Neural cell (in vitro differentiated cells): ENCODE results near the gene ATP5MK. TPM values are rescaled to one million over a fixed set of nuclear protein-coding genes. Genes with fewer than 3 reads are reported as not detected.
A peak's percentile ranks its signal among the peaks of the same experiment; 100 is the strongest.

ENCODE experiments used
- H2AFZ ChIP-seq: fragments of 200-600, 300-800 bp; sonication (generic), shearing (Covaris generic); 2 replicates; pipeline ENCODE4 v1.6.0; 2014; ENCODE audit warnings: low read depth, mild to moderate bottlenecking, antibody characterized with exemption, low read length, moderate library complexity
- H3F3A ChIP-seq: fragments of 200-600 bp; shearing (Covaris generic); 2 replicates; pipeline ENCODE4 v1.6.1; 2016; ENCODE audit warnings: mild to moderate bottlenecking, moderate library complexity, mixed read lengths, antibody characterized with exemption, low read length; ENCODE audit not compliant: insufficient read depth, poor library complexity, severe bottlenecking
- H3K27ac ChIP-seq: fragments of 200-600, 300-800 bp; sonication (generic), shearing (Covaris generic); 2 replicates; pipeline ENCODE4 v1.5.1; 2014; ENCODE audit warnings: mild to moderate bottlenecking, low read length, moderate library complexity
- H3K27me3 ChIP-seq: fragments of 300-800, 200-600 bp; sonication (generic), shearing (Covaris generic); 2 replicates; pipeline ENCODE4 v1.6.0; 2014; ENCODE audit warnings: mild to moderate bottlenecking, low read depth, low read length, moderate library complexity; ENCODE audit not compliant: insufficient read depth
- H3K36me3 ChIP-seq: fragments of 300-800, 200-600 bp; sonication (generic), shearing (Covaris generic); 2 replicates; pipeline ENCODE4 v1.5.1; 2014; ENCODE audit warnings: mild to moderate bottlenecking, antibody characterized with exemption, low read length, moderate library complexity; ENCODE audit not compliant: insufficient read depth
- H3K4me2 ChIP-seq: fragments of 300-800, 200-600 bp; sonication (generic), shearing (Covaris generic); 2 replicates; pipeline ENCODE4 v1.6.0; 2014; ENCODE audit warnings: mild to moderate bottlenecking, low read length
- H3K4me3 ChIP-seq: fragments of 300-800, 200-600 bp; sonication (generic), shearing (Covaris generic); 2 replicates; pipeline ENCODE4 v1.5.1; 2014; ENCODE audit warnings: mild to moderate bottlenecking, low read length, moderate library complexity
- H3K79me2 ChIP-seq: fragments of 200-600 bp; shearing (Covaris generic); replicated peaks from 2 replicates; pipeline ENCODE4 v1.6.0; 2014; ENCODE audit warnings: mild to moderate bottlenecking, low read length, moderate library complexity; ENCODE audit not compliant: insufficient read depth
- H3K9ac ChIP-seq: fragments of 300-800, 200-600 bp; sonication (generic), shearing (Covaris generic); 2 replicates; pipeline ENCODE4 v1.6.1; 2016; ENCODE audit warnings: mild to moderate bottlenecking, low read length, mixed read lengths
- H3K9me2 ChIP-seq: fragments of 200-600 bp; shearing (Covaris generic); 2 replicates; pipeline ENCODE4 v1.6.1; 2016; ENCODE audit warnings: mild to moderate bottlenecking, low read length, mixed read lengths; ENCODE audit not compliant: insufficient read depth
- H3K9me3 ChIP-seq: fragments of 200-600, 300-800 bp; sonication (generic), shearing (Covaris generic); 2 replicates; pipeline ENCODE4 v1.6.1; 2016; ENCODE audit warnings: mild to moderate bottlenecking, mixed run types, low read length, moderate library complexity, mixed read lengths
- H4K20me1 ChIP-seq: fragments of 200-600 bp; shearing (Covaris generic); 2 replicates; pipeline ENCODE4 v1.6.1; 2016; ENCODE audit warnings: mild to moderate bottlenecking, mixed run types; ENCODE audit not compliant: insufficient read depth
- EP300 ChIP-seq: fragments of 450-650 bp; conservative IDR thresholded peaks from 2 replicates; pipeline ENCODE4 v1.6.1; 2014; ENCODE audit warnings: antibody characterized with exemption, mild to moderate bottlenecking, moderate library complexity; ENCODE audit not compliant: poor library complexity, severe bottlenecking
- EZH2 ChIP-seq: fragments of 200-600, 300-800 bp; shearing (Covaris generic), sonication (generic); IDR thresholded peaks from 2 replicates; pipeline ENCODE4 v1.6.1; 2014; ENCODE audit warnings: antibody characterized with exemption, low read length, borderline replicate concordance, mild to moderate bottlenecking; ENCODE audit not compliant: insufficient read depth, poor library complexity, severe bottlenecking
- MXI1 ChIP-seq: fragments of 450-650 bp; conservative IDR thresholded peaks from 2 replicates; pipeline ENCODE4 v1.6.1; 2014; ENCODE audit warnings: antibody characterized with exemption, mild to moderate bottlenecking; ENCODE audit not compliant: poor library complexity, severe bottlenecking
- POLR2AphosphoS5 ChIP-seq: IDR thresholded peaks from 2 replicates; pipeline ENCODE4 v1.6.1; 2012
- RAD21 ChIP-seq: fragments of 450-650 bp; conservative IDR thresholded peaks from 2 replicates; pipeline ENCODE4 v1.6.1; 2014; ENCODE audit warnings: antibody characterized with exemption, mild to moderate bottlenecking, moderate library complexity
- SMC3 ChIP-seq: fragments of 450-650 bp; conservative IDR thresholded peaks from 2 replicates; pipeline ENCODE4 v1.6.1; 2014; ENCODE audit warnings: antibody characterized with exemption, mild to moderate bottlenecking, moderate library complexity; ENCODE audit not compliant: poor library complexity
- TAF1 ChIP-seq: IDR thresholded peaks from 2 replicates; pipeline ENCODE4 v1.6.1; 2012; ENCODE audit warnings: low read depth
- polyA plus RNA-seq: library from polyadenylated mRNA; depleted of rRNA; stranded (reverse); fragments of >200 nt; gene quantifications from 2 replicates; pipeline ENCODE4 v1.2.3, GENCODE V29; 2014
- TF ChIP-seq, protein P1 (sequence below): fragments of 450-650 bp; IDR thresholded peaks from 2 replicates; pipeline ENCODE4 v1.5.1; 2014; ENCODE audit warnings: antibody characterized with exemption, mild to moderate bottlenecking, moderate library complexity; ENCODE audit not compliant: poor library complexity, severe bottlenecking
- TF ChIP-seq, protein P2 (sequence below): IDR thresholded peaks from 2 replicates; pipeline ENCODE4 v1.6.1; 2012; ENCODE audit warnings: borderline replicate concordance

The ATP5MK gene
- polyA plus RNA-seq, 1 donor from 2014 or later: 917 TPM

DNA sequence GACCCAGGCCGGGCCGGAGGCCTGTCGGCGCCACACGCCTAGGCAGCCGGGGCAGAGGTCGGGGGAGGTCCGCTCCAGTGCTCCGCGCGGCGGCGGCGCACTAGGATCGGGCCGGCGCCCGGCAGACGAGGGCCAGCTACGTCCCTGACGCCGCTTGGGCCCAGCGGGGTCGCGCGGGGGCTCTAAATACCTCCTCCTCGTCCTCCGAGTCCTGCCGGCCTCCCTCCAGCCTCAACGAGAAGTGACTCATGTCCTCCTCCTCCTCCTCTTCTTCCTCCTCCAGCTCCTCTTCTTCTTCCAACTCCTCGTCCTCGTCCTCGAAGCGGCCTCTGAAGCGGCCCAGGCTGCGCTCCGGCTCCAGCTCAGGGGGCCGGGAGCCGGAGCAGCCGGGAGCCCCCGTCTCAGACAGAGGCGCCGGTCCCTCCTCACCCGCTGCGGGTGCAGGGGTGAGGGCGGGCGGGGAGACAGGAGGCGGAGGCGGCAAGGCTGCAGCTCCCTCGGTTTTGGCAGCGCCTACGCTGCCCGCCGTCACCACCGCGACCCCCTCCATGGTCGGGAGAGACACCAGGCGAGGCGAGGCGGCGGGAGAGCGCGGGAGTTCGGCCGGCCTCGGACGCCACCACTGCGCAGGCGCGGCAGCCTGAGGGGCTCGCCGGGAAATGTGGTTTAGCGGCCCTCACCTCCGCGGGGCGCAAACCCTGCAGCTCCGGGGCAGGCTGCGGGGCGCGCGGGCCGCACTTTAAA, 45.6 kb downstream of the ATP5MK start, which contains the start of gene PCGF6:
TSS of gene PCGF6 (minus strand) at position 624 of the 744 bp plus-strand sequence. CDS start at position 550, 74 bp downstream.
- no peaks in the 10 kb centered on the region for H3F3A ChIP-seq
- H4K20me1 ChIP-seq: no peaks in the 10 kb centered on the region
- H3K4me3 ChIP-seq: peak within 1 kb of the TSS; percentile 91
- H3K27me3 ChIP-seq: no peaks in the 10 kb centered on the region
- H3K36me3 ChIP-seq: no peaks in the 10 kb centered on the region
- peak within 1 kb of the TSS; percentile 79 for H3K27ac ChIP-seq
- H3K4me2 ChIP-seq: peak within 1 kb of the TSS; percentile 54
- TF ChIP-seq EZH2 (no peak), POLR2AphosphoS5 (peak; percentile 79), TAF1 (peak; percentile 51), MXI1 (peak; percentile 55), RAD21 (peak; percentile 16), SMC3 (no peak), EP300 (no peak)
- TF ChIP-seq, protein P1, sequence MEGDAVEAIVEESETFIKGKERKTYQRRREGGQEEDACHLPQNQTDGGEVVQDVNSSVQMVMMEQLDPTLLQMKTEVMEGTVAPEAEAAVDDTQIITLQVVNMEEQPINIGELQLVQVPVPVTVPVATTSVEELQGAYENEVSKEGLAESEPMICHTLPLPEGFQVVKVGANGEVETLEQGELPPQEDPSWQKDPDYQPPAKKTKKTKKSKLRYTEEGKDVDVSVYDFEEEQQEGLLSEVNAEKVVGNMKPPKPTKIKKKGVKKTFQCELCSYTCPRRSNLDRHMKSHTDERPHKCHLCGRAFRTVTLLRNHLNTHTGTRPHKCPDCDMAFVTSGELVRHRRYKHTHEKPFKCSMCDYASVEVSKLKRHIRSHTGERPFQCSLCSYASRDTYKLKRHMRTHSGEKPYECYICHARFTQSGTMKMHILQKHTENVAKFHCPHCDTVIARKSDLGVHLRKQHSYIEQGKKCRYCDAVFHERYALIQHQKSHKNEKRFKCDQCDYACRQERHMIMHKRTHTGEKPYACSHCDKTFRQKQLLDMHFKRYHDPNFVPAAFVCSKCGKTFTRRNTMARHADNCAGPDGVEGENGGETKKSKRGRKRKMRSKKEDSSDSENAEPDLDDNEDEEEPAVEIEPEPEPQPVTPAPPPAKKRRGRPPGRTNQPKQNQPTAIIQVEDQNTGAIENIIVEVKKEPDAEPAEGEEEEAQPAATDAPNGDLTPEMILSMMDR: peak; percentile 56
- TF ChIP-seq, protein P2, sequence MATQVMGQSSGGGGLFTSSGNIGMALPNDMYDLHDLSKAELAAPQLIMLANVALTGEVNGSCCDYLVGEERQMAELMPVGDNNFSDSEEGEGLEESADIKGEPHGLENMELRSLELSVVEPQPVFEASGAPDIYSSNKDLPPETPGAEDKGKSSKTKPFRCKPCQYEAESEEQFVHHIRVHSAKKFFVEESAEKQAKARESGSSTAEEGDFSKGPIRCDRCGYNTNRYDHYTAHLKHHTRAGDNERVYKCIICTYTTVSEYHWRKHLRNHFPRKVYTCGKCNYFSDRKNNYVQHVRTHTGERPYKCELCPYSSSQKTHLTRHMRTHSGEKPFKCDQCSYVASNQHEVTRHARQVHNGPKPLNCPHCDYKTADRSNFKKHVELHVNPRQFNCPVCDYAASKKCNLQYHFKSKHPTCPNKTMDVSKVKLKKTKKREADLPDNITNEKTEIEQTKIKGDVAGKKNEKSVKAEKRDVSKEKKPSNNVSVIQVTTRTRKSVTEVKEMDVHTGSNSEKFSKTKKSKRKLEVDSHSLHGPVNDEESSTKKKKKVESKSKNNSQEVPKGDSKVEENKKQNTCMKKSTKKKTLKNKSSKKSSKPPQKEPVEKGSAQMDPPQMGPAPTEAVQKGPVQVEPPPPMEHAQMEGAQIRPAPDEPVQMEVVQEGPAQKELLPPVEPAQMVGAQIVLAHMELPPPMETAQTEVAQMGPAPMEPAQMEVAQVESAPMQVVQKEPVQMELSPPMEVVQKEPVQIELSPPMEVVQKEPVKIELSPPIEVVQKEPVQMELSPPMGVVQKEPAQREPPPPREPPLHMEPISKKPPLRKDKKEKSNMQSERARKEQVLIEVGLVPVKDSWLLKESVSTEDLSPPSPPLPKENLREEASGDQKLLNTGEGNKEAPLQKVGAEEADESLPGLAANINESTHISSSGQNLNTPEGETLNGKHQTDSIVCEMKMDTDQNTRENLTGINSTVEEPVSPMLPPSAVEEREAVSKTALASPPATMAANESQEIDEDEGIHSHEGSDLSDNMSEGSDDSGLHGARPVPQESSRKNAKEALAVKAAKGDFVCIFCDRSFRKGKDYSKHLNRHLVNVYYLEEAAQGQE: no peak
- no peaks in the 10 kb centered on the region for H3K9me3 ChIP-seq
- peak within 1 kb of the TSS; percentile 84 for H3K9ac ChIP-seq
- H3K9me2 ChIP-seq: no peaks in the 10 kb centered on the region
- peak within 1 kb of the TSS; percentile 91 for H2AFZ ChIP-seq
- H3K79me2 ChIP-seq: peaks cover 8% of the 10 kb centered on the region

DNA sequence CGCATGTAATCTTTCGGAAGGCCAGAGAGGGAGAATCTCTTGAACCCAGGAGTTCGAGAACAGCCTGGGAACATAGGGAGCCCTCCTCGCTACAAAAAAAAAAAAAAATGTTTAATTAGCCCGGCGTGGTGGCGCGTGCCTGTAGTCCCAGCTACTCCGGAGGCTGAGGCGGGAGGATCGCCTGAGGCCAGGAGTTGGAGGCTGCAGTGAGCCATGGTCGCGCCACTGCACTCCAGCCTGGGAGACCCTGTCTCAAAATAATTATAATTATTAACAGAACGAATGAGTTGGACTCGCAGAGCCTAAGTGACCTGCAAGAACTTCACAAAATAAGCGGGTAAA, 46.1 kb downstream of the ATP5MK start:
- no peaks in the 10 kb centered on the region for H3K36me3 ChIP-seq
- peak overlapping the region; percentile 84 for H3K9ac ChIP-seq
- H3K79me2 ChIP-seq: peaks cover 8% of the 10 kb centered on the region
- no peaks in the 10 kb centered on the region for H3K9me2 ChIP-seq
- peak overlapping the region; percentile 91 for H3K4me3 ChIP-seq
- H3F3A ChIP-seq: no peaks in the 10 kb centered on the region
- peak overlapping the region; percentile 91 for H2AFZ ChIP-seq
- H3K27ac ChIP-seq: peak overlapping the region; percentile 79
- H4K20me1 ChIP-seq: no peaks in the 10 kb centered on the region
- no peaks in the 10 kb centered on the region for H3K27me3 ChIP-seq
- no peaks in the 10 kb centered on the region for H3K9me3 ChIP-seq
- TF ChIP-seq EZH2 (no peak), TAF1 (no peak), SMC3 (no peak), MXI1 (no peak), EP300 (no peak), POLR2AphosphoS5 (no peak), RAD21 (no peak)
- TF ChIP-seq, protein P2: no peak
- TF ChIP-seq, protein P1: no peak
- H3K4me2 ChIP-seq: peak overlapping the region; percentile 41
